ENCODE measurements around the gene LMAN2.

The LMAN2 gene

DNA sequence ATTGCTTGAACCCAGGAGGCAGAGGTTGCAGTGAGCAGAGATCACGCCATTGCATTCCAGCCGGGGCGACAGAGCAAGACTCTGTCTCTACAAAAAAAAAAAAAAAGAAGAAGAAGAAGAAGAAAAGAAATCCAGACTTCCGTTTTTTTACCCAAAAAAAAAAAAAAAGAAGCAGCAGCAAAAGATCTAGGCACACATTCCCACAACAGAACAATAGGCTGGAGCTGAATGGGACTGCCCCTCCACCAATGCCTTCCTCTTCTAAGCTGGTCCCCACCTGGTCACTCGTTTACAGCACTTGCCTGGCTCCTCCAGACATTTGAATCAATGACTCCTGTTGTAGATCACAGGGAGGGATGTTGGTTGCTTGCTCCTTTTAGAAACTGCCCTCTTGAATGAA lies 1.6 kb upstream of the LMAN2 start:
- Histone ChIP-seq H3K79me2 (ENCODE audit: insufficient read depth, low read depth) (peaks cover 29% of the 10 kb centered on the region), H3K4me1 (ENCODE audit: low read depth, poor library complexity, severe bottlenecking) (peaks cover 29% of the 10 kb centered on the region), H3K27me3 (ENCODE audit: insufficient read depth, low read depth) (no peaks in the 10 kb centered on the region), H4K20me1 (ENCODE audit: insufficient read depth) (no peaks in the 10 kb centered on the region), H3K36me3 (ENCODE audit: insufficient read depth) (0 out of 2 replicates have a peak, but pooled peaks cover under 1% of the 10 kb centered on the region), H3K9ac (no peak overlapping the region), H3K4me3 (IDR thresholded peaks at IDR 0.05; ENCODE audit: insufficient read depth, low read depth, low read length) (no peak overlapping the region), H3K4me2 (no peak overlapping the region), H2AFZ (ENCODE audit: low read depth) (no peak overlapping the region), H3K27ac (no peak overlapping the region)
- TF ChIP-seq, protein P1, sequence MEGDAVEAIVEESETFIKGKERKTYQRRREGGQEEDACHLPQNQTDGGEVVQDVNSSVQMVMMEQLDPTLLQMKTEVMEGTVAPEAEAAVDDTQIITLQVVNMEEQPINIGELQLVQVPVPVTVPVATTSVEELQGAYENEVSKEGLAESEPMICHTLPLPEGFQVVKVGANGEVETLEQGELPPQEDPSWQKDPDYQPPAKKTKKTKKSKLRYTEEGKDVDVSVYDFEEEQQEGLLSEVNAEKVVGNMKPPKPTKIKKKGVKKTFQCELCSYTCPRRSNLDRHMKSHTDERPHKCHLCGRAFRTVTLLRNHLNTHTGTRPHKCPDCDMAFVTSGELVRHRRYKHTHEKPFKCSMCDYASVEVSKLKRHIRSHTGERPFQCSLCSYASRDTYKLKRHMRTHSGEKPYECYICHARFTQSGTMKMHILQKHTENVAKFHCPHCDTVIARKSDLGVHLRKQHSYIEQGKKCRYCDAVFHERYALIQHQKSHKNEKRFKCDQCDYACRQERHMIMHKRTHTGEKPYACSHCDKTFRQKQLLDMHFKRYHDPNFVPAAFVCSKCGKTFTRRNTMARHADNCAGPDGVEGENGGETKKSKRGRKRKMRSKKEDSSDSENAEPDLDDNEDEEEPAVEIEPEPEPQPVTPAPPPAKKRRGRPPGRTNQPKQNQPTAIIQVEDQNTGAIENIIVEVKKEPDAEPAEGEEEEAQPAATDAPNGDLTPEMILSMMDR (conservative IDR thresholded peaks at IDR 0.05; ENCODE audit: low read depth, low read length): no peak

- TF ChIP-seq, protein P1 (conservative IDR thresholded peaks at IDR 0.05; ENCODE audit: low read depth, low read length): no peak
- Histone ChIP-seq H3K79me2 (ENCODE audit: insufficient read depth, low read depth) (peaks cover 47% of the 10 kb centered on the region), H4K20me1 (ENCODE audit: insufficient read depth) (no peaks in the 10 kb centered on the region)
Observed at GRCh38 chr5:177350776-177351391, 584 bp downstream of the LMAN2 start.

GRCh38 chr5:177349762-177350161 lies 1.7 kb downstream of the LMAN2 start:
- no peak overlapping the region for H3K27ac ChIP-seq
- H3K79me2 ChIP-seq (ENCODE audit: insufficient read depth, low read depth): peaks cover 51% of the 10 kb centered on the region
- H3K4me3 ChIP-seq (IDR thresholded peaks at IDR 0.05; ENCODE audit: insufficient read depth, low read depth, low read length): no peak overlapping the region
- no peaks in the 10 kb centered on the region for H4K20me1 ChIP-seq (ENCODE audit: insufficient read depth)
- no peak overlapping the region for H3K9ac ChIP-seq
- no peak overlapping the region for H2AFZ ChIP-seq (ENCODE audit: low read depth)
- TF ChIP-seq, protein P1 (conservative IDR thresholded peaks at IDR 0.05; ENCODE audit: low read depth, low read length): no peak
- H3K4me2 ChIP-seq: peak overlapping the region; percentile 82; the same call in 1 of the 2 replicates
- 0 out of 2 replicates have a peak, but pooled peaks cover 4% of the 10 kb centered on the region for H3K36me3 ChIP-seq (ENCODE audit: insufficient read depth)
- H3K27me3 ChIP-seq (ENCODE audit: insufficient read depth, low read depth): no peaks in the 10 kb centered on the region
- H3K4me1 ChIP-seq (ENCODE audit: low read depth, poor library complexity, severe bottlenecking): peaks cover 22% of the 10 kb centered on the region

More at GRCh38 chr5:177350776-177351391, 584 bp downstream of the LMAN2 start:
- Histone ChIP-seq H3K9ac (peak overlapping the region; percentile 93), H3K4me3 (IDR thresholded peaks at IDR 0.05; ENCODE audit: insufficient read depth, low read depth, low read length) (no peak overlapping the region), H3K4me2 (peak overlapping the region; percentile 82), H3K27me3 (ENCODE audit: insufficient read depth, low read depth) (no peaks in the 10 kb centered on the region), H2AFZ (ENCODE audit: low read depth) (peak overlapping the region; percentile 98; the same call in 1 of the 2 replicates), H3K36me3 (ENCODE audit: insufficient read depth) (0 out of 2 replicates have a peak, but pooled peaks cover 4% of the 10 kb centered on the region), H3K4me1 (ENCODE audit: low read depth, poor library complexity, severe bottlenecking) (peaks cover 22% of the 10 kb centered on the region), H3K27ac (peak overlapping the region; percentile 97)

GRCh38 chr5:177349362-177349647 lies 2.2 kb downstream of the LMAN2 start:
- TF ChIP-seq, protein P1 (conservative IDR thresholded peaks at IDR 0.05; ENCODE audit: low read depth, low read length): no peak
- Histone ChIP-seq H3K27me3 (ENCODE audit: insufficient read depth, low read depth) (no peaks in the 10 kb centered on the region), H3K4me2 (peak overlapping the region; percentile 82; the same call in 1 of the 2 replicates), H3K36me3 (ENCODE audit: insufficient read depth) (0 out of 2 replicates have a peak, but pooled peaks cover 4% of the 10 kb centered on the region), H3K4me1 (ENCODE audit: low read depth, poor library complexity, severe bottlenecking) (peaks cover 22% of the 10 kb centered on the region), H4K20me1 (ENCODE audit: insufficient read depth) (no peaks in the 10 kb centered on the region), H3K9ac (no peak overlapping the region), H2AFZ (ENCODE audit: low read depth) (no peak overlapping the region), H3K4me3 (IDR thresholded peaks at IDR 0.05; ENCODE audit: insufficient read depth, low read depth, low read length) (no peak overlapping the region), H3K79me2 (ENCODE audit: insufficient read depth, low read depth) (peaks cover 54% of the 10 kb centered on the region), H3K27ac (no peak overlapping the region)

All from KMS-11 (cell line).